Astrocyte (in vitro differentiated cells and primary cell): Measurements from ENCODE around the gene CILP. TPM values are rescaled to one million over a fixed set of nuclear protein-coding genes. Genes with fewer than 3 reads are reported as not detected.
A peak's percentile ranks its signal among the peaks of the same experiment; 100 is the strongest.

ENCODE experiments used
- DNase-seq: peaks from one replicate; pipeline ENCODE4 v3.0.0-alpha.2; 2010; ENCODE audit warnings: low read depth
- FAIRE-seq: peaks from 2 replicates; lab custom pipeline; 2011; peaks lifted over from hg19 to GRCh38; lab: Jason Lieb, UNC
- H2AFZ ChIP-seq: 2 replicates; pipeline ENCODE4 v1.6.0; 2012; ENCODE audit warnings: low read depth, low read length, inconsistent platforms
- H3K27ac ChIP-seq: 2 replicates; pipeline ENCODE4 v1.5.1; 2011; ENCODE audit warnings: low read depth, low read length, inconsistent platforms
- H3K27me3 ChIP-seq: 2 replicates; pipeline ENCODE4 v1.6.0; 2011; ENCODE audit warnings: low read length, inconsistent platforms; ENCODE audit not compliant: insufficient read depth
- H3K36me3 ChIP-seq: 2 replicates; pipeline ENCODE4 v1.5.1; 2011; ENCODE audit warnings: low read length, inconsistent platforms; ENCODE audit not compliant: insufficient read depth
- H3K4me1 ChIP-seq: 2 replicates; pipeline ENCODE4 v1.5.1; 2011; ENCODE audit warnings: low read length, inconsistent platforms; ENCODE audit not compliant: insufficient read depth
- H3K4me2 ChIP-seq: 2 replicates; pipeline ENCODE4 v1.6.0; 2012; ENCODE audit warnings: low read length, inconsistent platforms
- H3K4me3 ChIP-seq: 2 replicates; pipeline ENCODE4 v1.5.1; 2011; ENCODE audit warnings: low read depth, mild to moderate bottlenecking, low read length, inconsistent platforms; ENCODE audit not compliant: insufficient read depth
- H3K79me2 ChIP-seq: 2 replicates; pipeline ENCODE4 v1.6.0; 2012; ENCODE audit warnings: mild to moderate bottlenecking, low read length, inconsistent platforms; ENCODE audit not compliant: insufficient read depth
- H3K9ac ChIP-seq: 2 replicates; pipeline ENCODE4 v1.6.0; 2012; ENCODE audit warnings: mild to moderate bottlenecking, low read length, inconsistent platforms
- H3K9me3 ChIP-seq: 2 replicates; pipeline ENCODE4 v1.5.1; 2012; ENCODE audit warnings: low read depth, mild to moderate bottlenecking, low read length, inconsistent platforms; ENCODE audit not compliant: insufficient read depth
- H4K20me1 ChIP-seq: 2 replicates; pipeline ENCODE4 v1.6.0; 2012; ENCODE audit warnings: low read length, inconsistent platforms; ENCODE audit not compliant: insufficient read depth
- H3K27ac Mint-ChIP-seq: one replicate; pipeline ENCODE4 v1.8.0; 2021; ENCODE audit warnings: mild to moderate bottlenecking, mixed read lengths; ENCODE audit not compliant: unreplicated experiment
- H3K27me3 Mint-ChIP-seq: one replicate; pipeline ENCODE4 v1.8.0; 2021; ENCODE audit warnings: low read depth, mixed read lengths; ENCODE audit not compliant: unreplicated experiment
- H3K36me3 Mint-ChIP-seq: one replicate; pipeline ENCODE4 v1.8.0; 2021; ENCODE audit warnings: low read depth, mixed read lengths; ENCODE audit not compliant: unreplicated experiment
- H3K4me1 Mint-ChIP-seq: one replicate; pipeline ENCODE4 v1.8.0; 2021; ENCODE audit warnings: low read depth, mixed read lengths; ENCODE audit not compliant: unreplicated experiment
- H3K4me3 Mint-ChIP-seq: one replicate; pipeline ENCODE4 v1.8.0; 2021; ENCODE audit warnings: mild to moderate bottlenecking, moderate library complexity, mixed read lengths; ENCODE audit not compliant: unreplicated experiment
- H3K9me3 Mint-ChIP-seq: one replicate; pipeline ENCODE4 v1.8.0; 2021; ENCODE audit warnings: mild to moderate bottlenecking, mixed read lengths; ENCODE audit not compliant: unreplicated experiment
- EZH2 ChIP-seq: IDR thresholded peaks from 2 replicates; pipeline ENCODE4 v1.6.1; 2012; ENCODE audit warnings: mild to moderate bottlenecking, low read length, inconsistent platforms; ENCODE audit not compliant: insufficient read depth
- total RNA-seq: library from RNA; stranded (reverse); gene quantifications from 2 replicates; pipeline ENCODE4 v1.2.1, GENCODE V29; 2021
- TF ChIP-seq, protein P1 (sequence below): IDR thresholded peaks from 2 replicates; pipeline ENCODE4 v1.5.1; 2011; ENCODE audit warnings: low read depth, mild to moderate bottlenecking, inconsistent platforms, low read length, moderate library complexity; ENCODE audit not compliant: insufficient read depth

Gene CILP
- total RNA-seq, 1 donor from 2014 or later, result 1.1 TPM

GRCh38 chr15:65226221-65226620, 14.9 kb upstream of the CILP start:
- Mint-ChIP-seq H3K27ac (peak overlapping the region; percentile 53), H3K27me3 (peaks cover 4% of the 10 kb centered on the region), H3K4me3 (no peak overlapping the region), H3K4me1 (no peaks in the 10 kb centered on the region), H3K36me3 (peaks cover 3% of the 10 kb centered on the region), H3K9me3 (no peaks in the 10 kb centered on the region)
- Histone ChIP-seq H3K4me1 (no peaks in the 10 kb centered on the region), H3K4me3 (no peak overlapping the region), H4K20me1 (no peaks in the 10 kb centered on the region), H3K4me2 (no peak overlapping the region), H3K79me2 (no peaks in the 10 kb centered on the region), H3K9ac (no peak overlapping the region), H3K9me3 (no peaks in the 10 kb centered on the region), H2AFZ (no peak overlapping the region), H3K36me3 (no peaks in the 10 kb centered on the region), H3K27ac (no peak overlapping the region), H3K27me3 (peaks cover 2% of the 10 kb centered on the region)
- DNase-seq (no peak), FAIRE-seq (no peak)
- TF ChIP-seq, protein P1, sequence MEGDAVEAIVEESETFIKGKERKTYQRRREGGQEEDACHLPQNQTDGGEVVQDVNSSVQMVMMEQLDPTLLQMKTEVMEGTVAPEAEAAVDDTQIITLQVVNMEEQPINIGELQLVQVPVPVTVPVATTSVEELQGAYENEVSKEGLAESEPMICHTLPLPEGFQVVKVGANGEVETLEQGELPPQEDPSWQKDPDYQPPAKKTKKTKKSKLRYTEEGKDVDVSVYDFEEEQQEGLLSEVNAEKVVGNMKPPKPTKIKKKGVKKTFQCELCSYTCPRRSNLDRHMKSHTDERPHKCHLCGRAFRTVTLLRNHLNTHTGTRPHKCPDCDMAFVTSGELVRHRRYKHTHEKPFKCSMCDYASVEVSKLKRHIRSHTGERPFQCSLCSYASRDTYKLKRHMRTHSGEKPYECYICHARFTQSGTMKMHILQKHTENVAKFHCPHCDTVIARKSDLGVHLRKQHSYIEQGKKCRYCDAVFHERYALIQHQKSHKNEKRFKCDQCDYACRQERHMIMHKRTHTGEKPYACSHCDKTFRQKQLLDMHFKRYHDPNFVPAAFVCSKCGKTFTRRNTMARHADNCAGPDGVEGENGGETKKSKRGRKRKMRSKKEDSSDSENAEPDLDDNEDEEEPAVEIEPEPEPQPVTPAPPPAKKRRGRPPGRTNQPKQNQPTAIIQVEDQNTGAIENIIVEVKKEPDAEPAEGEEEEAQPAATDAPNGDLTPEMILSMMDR, result no peak
- TF ChIP-seq EZH2, result no peak

DNA sequence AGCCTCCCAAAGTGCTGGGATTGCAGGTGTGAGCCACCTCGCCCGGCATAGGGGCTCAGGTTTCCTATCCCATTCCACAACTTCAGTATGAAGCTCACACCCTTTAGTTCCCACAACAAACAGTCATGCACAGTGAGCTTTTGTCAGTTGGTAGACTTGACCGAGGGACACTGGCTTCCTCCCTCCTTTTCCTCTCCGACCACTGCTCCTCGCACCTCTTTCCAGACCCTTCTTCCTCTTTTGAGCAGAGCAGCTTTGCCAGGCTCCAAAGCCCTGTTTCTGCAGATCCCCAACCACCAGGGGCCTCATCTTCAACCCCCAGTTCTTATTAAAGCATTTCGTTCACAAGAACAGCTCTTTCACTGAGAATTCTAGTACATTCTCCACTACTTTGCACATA, 12.7 kb upstream of the CILP start:
- Histone ChIP-seq H4K20me1 (no peaks in the 10 kb centered on the region), H3K9ac (no peak overlapping the region), H3K27ac (no peak overlapping the region), H3K9me3 (no peaks in the 10 kb centered on the region), H3K36me3 (no peaks in the 10 kb centered on the region), H3K4me1 (no peaks in the 10 kb centered on the region), H3K27me3 (peaks cover 2% of the 10 kb centered on the region), H3K4me3 (no peak overlapping the region), H2AFZ (no peak overlapping the region), H3K79me2 (no peaks in the 10 kb centered on the region), H3K4me2 (no peak overlapping the region)
- no peaks in the 10 kb centered on the region for H3K9me3 Mint-ChIP-seq
- peaks cover 5% of the 10 kb centered on the region for H3K27me3 Mint-ChIP-seq
- DNase-seq, result no peak
- TF ChIP-seq, protein P1, result no peak
- TF ChIP-seq EZH2, result no peak
- H3K36me3 Mint-ChIP-seq, result peaks cover 3% of the 10 kb centered on the region
- no peak for FAIRE-seq
- H3K4me3 Mint-ChIP-seq, result no peak overlapping the region
- no peak overlapping the region for H3K27ac Mint-ChIP-seq
- H3K4me1 Mint-ChIP-seq, result no peaks in the 10 kb centered on the region

- TF ChIP-seq, protein P1, result no peak
- no peak for TF ChIP-seq EZH2
- Histone ChIP-seq H2AFZ (no peak overlapping the region), H3K4me2 (no peak overlapping the region), H3K4me3 (no peak overlapping the region), H3K9ac (no peak overlapping the region), H3K27ac (no peak overlapping the region), H3K36me3 (no peaks in the 10 kb centered on the region), H4K20me1 (no peaks in the 10 kb centered on the region), H3K4me1 (no peaks in the 10 kb centered on the region), H3K9me3 (no peaks in the 10 kb centered on the region), H3K79me2 (no peaks in the 10 kb centered on the region), H3K27me3 (peaks cover 2% of the 10 kb centered on the region)
- no peaks in the 10 kb centered on the region for H3K4me1 Mint-ChIP-seq
- H3K4me3 Mint-ChIP-seq, result no peak overlapping the region
- no peaks in the 10 kb centered on the region for H3K36me3 Mint-ChIP-seq
- peaks cover 7% of the 10 kb centered on the region for H3K27me3 Mint-ChIP-seq
- FAIRE-seq, result no peak
- no peak overlapping the region for H3K27ac Mint-ChIP-seq
- DNase-seq, result no peak
- no peaks in the 10 kb centered on the region for H3K9me3 Mint-ChIP-seq
Measured at GRCh38 chr15:65222891-65223290, 11.6 kb upstream of the CILP start.
